Keratinocyte (primary cell): Measurements from ENCODE around the gene GIPC3. TPM values are rescaled to one million over a fixed set of nuclear protein-coding genes. Genes with fewer than 3 reads are reported as not detected.

Source experiments
- DNase-seq: peaks from one replicate; pipeline ENCODE4 v3.0.0-alpha.2; 2011; ENCODE audit warnings: low read depth, missing footprints, low spot score
- FAIRE-seq: peaks from 2 replicates; lab custom pipeline; 2011; peaks lifted over from hg19 to GRCh38; lab: Jason Lieb, UNC
- H2AFZ ChIP-seq: 2 replicates; pipeline ENCODE4 v1.6.0; 2012; ENCODE audit warnings: low read length, control low read depth, inconsistent platforms; ENCODE audit not compliant: control insufficient read depth
- H3K27ac ChIP-seq: 2 replicates; pipeline ENCODE4 v1.5.1; 2011; ENCODE audit warnings: low read length; ENCODE audit not compliant: control insufficient read depth, insufficient read depth
- H3K27me3 ChIP-seq: 3 replicates; pipeline ENCODE4 v1.6.0; 2011; ENCODE audit warnings: low read length; ENCODE audit not compliant: control insufficient read depth, insufficient read depth; ENCODE audit errors: extremely low read depth
- H3K36me3 ChIP-seq, 2 experiments: 2 replicates in 1 of 2; 3 replicates in 1 of 2; pipeline ENCODE4 v1.5.1; 2011; ENCODE audit warnings: low read length in 2 of 2, mild to moderate bottlenecking in 1 of 2; ENCODE audit not compliant: control insufficient read depth in 2 of 2, insufficient read depth in 2 of 2; ENCODE audit errors: extremely low read depth in 1 of 2
- H3K4me1 ChIP-seq: 3 replicates; pipeline ENCODE4 v1.5.1; 2011; ENCODE audit warnings: low read length; ENCODE audit not compliant: control insufficient read depth, insufficient read depth; ENCODE audit errors: extremely low read depth
- H3K4me2 ChIP-seq: 3 replicates; pipeline ENCODE4 v1.6.0; 2011; ENCODE audit warnings: low read depth, low read length; ENCODE audit not compliant: control insufficient read depth, insufficient read depth; ENCODE audit errors: extremely low read depth
- H3K4me3 ChIP-seq, 3 experiments: fragments of 200-600 bp in 1 of 3; sonication (generic) in 1 of 3; 2 replicates in 2 of 3; 3 replicates in 1 of 3; pipeline ENCODE4 v1.5.1; 2011 to 2016; ENCODE audit warnings: low read length in 3 of 3, mild to moderate bottlenecking in 3 of 3, control low read depth in 2 of 3, inconsistent platforms in 1 of 3, low read depth in 1 of 3, mixed read lengths in 1 of 3, mixed run types in 1 of 3, moderate library complexity in 1 of 3; ENCODE audit not compliant: control insufficient read depth in 2 of 3, insufficient read depth in 2 of 3; ENCODE audit errors: extremely low read depth in 1 of 3
- H3K79me2 ChIP-seq: 2 replicates; pipeline ENCODE4 v1.6.0; 2012; ENCODE audit warnings: low read length; ENCODE audit not compliant: control insufficient read depth, insufficient read depth
- H3K9ac ChIP-seq: 3 replicates; pipeline ENCODE4 v1.6.0; 2011; ENCODE audit warnings: low read length; ENCODE audit not compliant: control insufficient read depth, insufficient read depth; ENCODE audit errors: extremely low read depth
- H3K9me1 ChIP-seq: 3 replicates; pipeline ENCODE4 v1.6.0; 2011; ENCODE audit warnings: low read length; ENCODE audit not compliant: control insufficient read depth, insufficient read depth; ENCODE audit errors: extremely low read depth
- H3K9me3 ChIP-seq: 2 replicates; pipeline ENCODE4 v1.5.1; 2012; ENCODE audit warnings: low read depth, low read length; ENCODE audit not compliant: control insufficient read depth
- H4K20me1 ChIP-seq: 3 replicates; pipeline ENCODE4 v1.6.0; 2011; ENCODE audit warnings: low read length; ENCODE audit not compliant: control insufficient read depth, insufficient read depth; ENCODE audit errors: extremely low read depth
- CTCF ChIP-seq, 3 experiments: IDR thresholded peaks in 1 of 3; conservative IDR thresholded peaks in 1 of 3; optimal IDR thresholded peaks in 1 of 3; 2 replicates in 2 of 3; 3 replicates in 1 of 3; pipeline versions ENCODE3 to v1.5.1; 2011; ENCODE audit warnings: low read length in 3 of 3, mild to moderate bottlenecking in 3 of 3, moderate library complexity in 2 of 3, control low read depth in 1 of 3, inconsistent platforms in 1 of 3; ENCODE audit not compliant: insufficient read depth in 2 of 3; ENCODE audit errors: extremely low read depth in 1 of 3
- EZH2 ChIP-seq: IDR thresholded peaks from one replicate; pipeline ENCODE4 v1.6.1; 2012; ENCODE audit warnings: inconsistent platforms, mild to moderate bottlenecking, low read length, moderate library complexity
- dilution Hi-C: fragments of 300-500 bp; cut with MboI; formaldehyde crosslinking; loops from one replicate; pipeline ENCODE4 v1.7.0; 2020; ENCODE audit warnings: low sequenced_read_pairs; ENCODE audit not compliant: extremely low pct_ligation_motif_present
- polyA plus RNA-seq, 5 experiments: library from polyadenylated mRNA; depleted of rRNA in 3 of 5; stranded (reverse) in 3 of 5; stranded (forward) in 1 of 5; unstranded in 1 of 5; fragments of >200 nt; gene quantifications; 1 replicate in 1 of 5; 2 replicates in 3 of 5; 3 replicates in 1 of 5; pipeline versions ENCODE4 v1.2.1 to v1.2.3, GENCODE V29; 2011 to 2012; ENCODE audit warnings: missing spikeins in 2 of 5, low read depth in 1 of 5, low replicate concordance in 1 of 5

Gene GIPC3
- polyA plus RNA-seq, 1 donor (not counting 4 experiments of a cell fraction or from before 2014, with no cell fraction given), result not detected

DNA sequence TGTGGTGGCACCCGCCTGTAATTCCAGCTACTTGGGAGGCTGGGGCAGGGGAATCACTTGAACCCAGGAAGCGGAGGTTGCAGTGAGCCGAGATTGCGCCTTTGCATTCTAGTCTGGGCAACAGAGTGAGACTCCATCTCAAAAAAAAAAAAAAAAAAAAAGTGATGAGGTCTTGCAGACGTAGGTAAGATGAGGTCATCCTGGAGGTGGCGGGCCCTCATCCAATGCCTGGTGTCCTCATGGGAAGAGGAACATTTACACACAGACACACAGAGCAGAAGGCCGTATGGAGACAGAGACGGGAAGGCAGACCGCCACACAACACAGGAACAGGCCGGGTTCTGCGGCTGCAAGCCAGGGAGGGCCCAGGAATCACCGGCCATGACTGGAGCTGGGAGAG lies 36.9 kb downstream of the GIPC3 start:
- Histone ChIP-seq H3K9me3 (no peaks in the 10 kb centered on the region), H3K9me1 (no peaks in the 10 kb centered on the region), H3K4me2 (no peak overlapping the region), H3K27me3 (no peaks in the 10 kb centered on the region), H2AFZ (no peak overlapping the region), H3K4me3 (no peak overlapping the region), H3K4me1 (peaks cover 13% of the 10 kb centered on the region), H3K27ac (no peak overlapping the region), H4K20me1 (no peaks in the 10 kb centered on the region), H3K9ac (no peak overlapping the region), H3K36me3 (peaks cover 3 to 18% of the 10 kb centered on the region in 2 experiments), H3K79me2 (peaks cover 31% of the 10 kb centered on the region)
- DNase-seq (no peak), FAIRE-seq (no peak)
- dilution Hi-C loops, result no loop called here
- TF ChIP-seq EZH2 (no peak), CTCF (optimal IDR thresholded peaks at IDR 0.05 in 1 of 3, IDR thresholded peaks at IDR 0.05 in 1 of 3, conservative IDR thresholded peaks at IDR 0.05 in 1 of 3; ENCODE audit: extremely low read depth in 1 of 3, insufficient read depth in 2 of 3, low read length in 3 of 3) (no peak)

- Histone ChIP-seq H2AFZ (no peak overlapping the region), H4K20me1 (no peaks in the 10 kb centered on the region), H3K4me3 (no peak overlapping the region), H3K27me3 (no peaks in the 10 kb centered on the region), H3K9ac (no peak overlapping the region), H3K36me3 (peaks cover 3 to 13% of the 10 kb centered on the region in 2 experiments), H3K9me3 (no peaks in the 10 kb centered on the region), H3K9me1 (no peaks in the 10 kb centered on the region), H3K79me2 (peaks cover 31% of the 10 kb centered on the region), H3K27ac (no peak overlapping the region), H3K4me2 (no peak overlapping the region), H3K4me1 (peaks cover 13% of the 10 kb centered on the region)
- dilution Hi-C loops, result no loop called here
- DNase-seq, result no peak
- TF ChIP-seq CTCF (optimal IDR thresholded peaks at IDR 0.05 in 1 of 3, IDR thresholded peaks at IDR 0.05 in 1 of 3, conservative IDR thresholded peaks at IDR 0.05 in 1 of 3; ENCODE audit: extremely low read depth in 1 of 3, insufficient read depth in 2 of 3, low read length in 3 of 3), result no peak
- TF ChIP-seq EZH2, result no peak
- FAIRE-seq, result no peak
Observed at GRCh38 chr19:3623716-3624115, 38.4 kb downstream of the GIPC3 start.
